ENCODE data around the gene ARRB1. TPM values are rescaled to one million over a fixed set of nuclear protein-coding genes. Genes with fewer than 3 reads are reported as not detected.

The ARRB1 gene
- total and polyA plus RNA-seq, 9 of the 15 experiments (the other 6 are each of a cell fraction or from before 2014, with no cell fraction given): 6.6 to 45.4 (median 28.5) TPM

GRCh38 chr11:75305452-75305851 lies 46.0 kb downstream of the ARRB1 start:
- FAIRE-seq (no peak), DNase-seq (ENCODE audit: extremely low read depth in 1 of 4, low spot score in 3 of 4) (no peak), ATAC-seq (no peak)
- BruUV-seq (replicated peaks): no TSS peak
- H3K27me3 ChIP-seq (ENCODE audit: control insufficient read depth in 2 of 2, insufficient read depth in 2 of 2, low read length in 2 of 2): no peaks in the 10 kb centered on the region
- H3K36me3 ChIP-seq (ENCODE audit: control insufficient read depth, insufficient read depth, low read length): peaks cover 14% of the 10 kb centered on the region; the same call in 2 of the 3 replicates
- H3K4me2 ChIP-seq (ENCODE audit: insufficient read depth, low read length): no peak overlapping the region
- H3K4me3 ChIP-seq: no peak overlapping the region
- POLR2A ChIA-PET: no interaction called here
- intact Hi-C loops (cut with micrococcal nuclease): no loop called here
- 51% methylated on average over 3 of the region's 3 CpGs for WGBS (ENCODE audit: insufficient coverage, low coverage, missing lambda C conversion rate)
- H3K79me2 ChIP-seq (ENCODE audit: control insufficient read depth, insufficient read depth, low read length): no peaks in the 10 kb centered on the region
- TF ChIP-seq FOS (IDR thresholded peaks at IDR 0.05; ENCODE audit: extremely low read depth, insufficient read length) (no peak), HCFC1 (IDR thresholded peaks at IDR 0.05; ENCODE audit: low read depth, low read length) (no peak), HSF4 (CRISPR knock-in tag; IDR thresholded peaks at IDR 0.05; ENCODE audit: borderline replicate concordance) (no peak), POLR2H (tag; IDR thresholded peaks at IDR 0.05; ENCODE audit: low read depth) (no peak), SP2 (IDR thresholded peaks at IDR 0.05; ENCODE audit: extremely low read depth, low read depth, low read length, poor library complexity, severe bottlenecking) (no peak), FIP1L1 (IDR thresholded peaks at IDR 0.05; ENCODE audit: low read depth, low read length, poor library complexity, severe bottlenecking) (no peak), CSDE1 (IDR thresholded peaks at IDR 0.05) (no peak), DNMT1 (IDR thresholded peaks at IDR 0.05) (no peak), MEF2A (IDR thresholded peaks at IDR 0.05; ENCODE audit: control insufficient read depth, low read depth, low read length) (no peak), RBM15 (IDR thresholded peaks at IDR 0.05; ENCODE audit: insufficient read depth, low read length) (no peak), GATAD2B (IDR thresholded peaks at IDR 0.05; ENCODE audit: borderline replicate concordance) (no peak), CAMTA2 (CRISPR knock-in tag; conservative IDR thresholded peaks at IDR 0.05) (no peak), ELF4 (CRISPR knock-in tag; IDR thresholded peaks at IDR 0.05) (no peak), ZNF445 (CRISPR knock-in tag; IDR thresholded peaks at IDR 0.05; ENCODE audit: low read depth) (no peak), ZNF764 (CRISPR knock-in tag; IDR thresholded peaks at IDR 0.05; ENCODE audit: low read depth) (no peak)
- TF ChIP-seq, protein P1, sequence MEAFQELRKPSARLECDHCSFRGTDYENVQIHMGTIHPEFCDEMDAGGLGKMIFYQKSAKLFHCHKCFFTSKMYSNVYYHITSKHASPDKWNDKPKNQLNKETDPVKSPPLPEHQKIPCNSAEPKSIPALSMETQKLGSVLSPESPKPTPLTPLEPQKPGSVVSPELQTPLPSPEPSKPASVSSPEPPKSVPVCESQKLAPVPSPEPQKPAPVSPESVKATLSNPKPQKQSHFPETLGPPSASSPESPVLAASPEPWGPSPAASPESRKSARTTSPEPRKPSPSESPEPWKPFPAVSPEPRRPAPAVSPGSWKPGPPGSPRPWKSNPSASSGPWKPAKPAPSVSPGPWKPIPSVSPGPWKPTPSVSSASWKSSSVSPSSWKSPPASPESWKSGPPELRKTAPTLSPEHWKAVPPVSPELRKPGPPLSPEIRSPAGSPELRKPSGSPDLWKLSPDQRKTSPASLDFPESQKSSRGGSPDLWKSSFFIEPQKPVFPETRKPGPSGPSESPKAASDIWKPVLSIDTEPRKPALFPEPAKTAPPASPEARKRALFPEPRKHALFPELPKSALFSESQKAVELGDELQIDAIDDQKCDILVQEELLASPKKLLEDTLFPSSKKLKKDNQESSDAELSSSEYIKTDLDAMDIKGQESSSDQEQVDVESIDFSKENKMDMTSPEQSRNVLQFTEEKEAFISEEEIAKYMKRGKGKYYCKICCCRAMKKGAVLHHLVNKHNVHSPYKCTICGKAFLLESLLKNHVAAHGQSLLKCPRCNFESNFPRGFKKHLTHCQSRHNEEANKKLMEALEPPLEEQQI (IDR thresholded peaks at IDR 0.05): no peak
- H3K4me1 ChIP-seq (replicated peaks in 1 of 2; ENCODE audit: control insufficient read depth in 2 of 2, insufficient read depth in 2 of 2, low read length in 2 of 2): peaks cover 0 to 7% of the 10 kb centered on the region in 2 experiments; a peak in 1 of 5 replicates
- no peak overlapping the region for H3K27ac ChIP-seq (ENCODE audit: extremely low read depth, low read depth, low read length)
- CTCF ChIA-PET (ENCODE audit: low intra/inter-chr PET ratio): no interaction called here
- H3K9me3 ChIP-seq (replicated peaks; ENCODE audit: control insufficient read depth, insufficient read depth, low read depth, low read length): no peaks in the 10 kb centered on the region
- no peaks in the 10 kb centered on the region for H3K9me1 ChIP-seq (ENCODE audit: control insufficient read depth, insufficient read depth, low read length)
- no peak overlapping the region for H2AFZ ChIP-seq (ENCODE audit: low read depth, low read length)
- in situ Hi-C loops (cut with MboI): no loop called here
- peaks cover 6% of the 10 kb centered on the region for H4K20me1 ChIP-seq (replicated peaks; ENCODE audit: control insufficient read depth, insufficient read depth, low read length)
- H3K9ac ChIP-seq (ENCODE audit: insufficient read depth in 1 of 2, low read depth in 2 of 2, low read length in 2 of 2): no peak overlapping the region
